NCI-H1092 (cell line): ENCODE data around the gene HAPSTR1.
A peak's percentile ranks its signal among the peaks of the same experiment; 100 is the strongest.

Source experiments
- DNase-seq: peaks from one replicate; lab custom pipeline; 2025; lab: John Stamatoyannopoulos, UW

Gene HAPSTR1

GRCh38 chr16:9123871-9124270 is 32.4 kb downstream of the HAPSTR1 start:
- no peak for DNase-seq

GRCh38 chr16:9124444-9124843 is 33.0 kb downstream of the HAPSTR1 start:
- no peak for DNase-seq

- no peak for DNase-seq
These were observed 33.6 kb downstream of the HAPSTR1 start for GRCh38 chr16:9124908-9125584.

GRCh38 chr16:9125658-9126505 is 34.4 kb downstream of the HAPSTR1 start:
- no peak for DNase-seq

- no peak for DNase-seq
These were observed 35.2 kb downstream of the HAPSTR1 start for GRCh38 chr16:9126609-9127008.

- DNase-seq, result no peak
These were observed 37.2 kb downstream of the HAPSTR1 start for GRCh38 chr16:9128346-9129342.

GRCh38 chr16:9134306-9134705 is 42.9 kb downstream of the HAPSTR1 start:
- no peak for DNase-seq

GRCh38 chr16:9134739-9135138 is 43.3 kb downstream of the HAPSTR1 start:
- DNase-seq, result peak; percentile 44

- no peak for DNase-seq
These were observed 44.4 kb downstream of the HAPSTR1 start for GRCh38 chr16:9135797-9136196.

GRCh38 chr16:9136596-9136995 is 45.2 kb downstream of the HAPSTR1 start:
- DNase-seq, result no peak

- DNase-seq, result no peak
These were observed 46.7 kb downstream of the HAPSTR1 start for GRCh38 chr16:9138021-9138680.

GRCh38 chr16:9138731-9139501 is 47.5 kb downstream of the HAPSTR1 start:
- peak; percentile 71 for DNase-seq

- no peak for DNase-seq
These were observed 48.5 kb downstream of the HAPSTR1 start for GRCh38 chr16:9139965-9140364.
